HG03103 (cell line): ENCODE results near the gene STARD7.
"Not testable (repeated sequence)": the region's sequence is repeated elsewhere in the genome, so short reads cannot be mapped to it uniquely, and the experiment has no call there.

Experiments
- ATAC-seq: cut with Tn5 transposase; IDR thresholded peaks from one replicate; pipeline ENCODE4 v1.9.1; 2021; ENCODE audit warnings: low read depth; ENCODE audit not compliant: unreplicated experiment

Gene STARD7

DNA sequence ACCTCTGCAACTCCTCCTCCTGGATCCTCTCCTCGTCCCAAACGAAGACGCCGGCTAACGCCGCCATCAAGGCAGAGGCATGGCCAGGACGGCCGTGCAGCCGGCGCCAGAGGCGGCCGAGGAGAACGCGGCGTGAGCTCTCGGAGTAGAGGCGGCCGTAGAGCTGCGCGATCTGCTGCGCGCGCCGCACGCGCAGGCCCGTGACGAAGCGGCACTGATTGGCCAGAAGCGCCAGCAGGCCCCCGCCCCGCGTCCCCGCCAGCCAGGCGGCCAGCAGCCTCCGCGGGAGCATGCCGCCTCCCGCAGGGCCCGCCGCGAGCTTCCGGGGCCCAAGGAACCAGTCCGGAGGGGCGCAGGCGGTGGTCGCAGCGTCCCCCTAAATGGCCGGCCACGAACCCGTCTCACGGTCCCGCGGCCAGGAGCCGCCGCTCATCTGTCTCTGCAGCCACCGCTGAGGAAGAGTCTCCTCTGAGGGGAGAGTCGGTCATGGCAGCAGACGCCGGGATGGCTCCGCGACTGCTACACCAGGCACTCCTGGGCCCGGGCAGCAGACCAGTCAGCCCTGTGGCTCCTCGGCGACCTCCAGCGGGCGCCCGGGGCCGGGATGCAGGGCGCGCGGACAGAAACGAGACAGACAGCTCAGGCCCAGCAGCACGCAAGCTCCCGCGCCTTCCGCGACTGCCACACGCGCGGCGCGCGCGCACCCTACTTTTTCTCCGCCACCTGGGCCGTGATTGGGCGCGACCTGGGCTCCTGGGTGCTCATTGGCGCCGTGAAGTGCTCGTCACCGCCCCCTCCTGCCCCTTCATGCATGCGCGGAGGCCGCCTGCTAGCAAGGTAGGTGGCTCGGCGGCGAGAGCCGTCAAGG, at the start of gene STARD7:
TSS of gene STARD7 (minus strand) at position 685 of the 868 bp plus-strand sequence. CDS start at position 292, 393 bp downstream.
- ATAC-seq = peak; percentile 84

DNA sequence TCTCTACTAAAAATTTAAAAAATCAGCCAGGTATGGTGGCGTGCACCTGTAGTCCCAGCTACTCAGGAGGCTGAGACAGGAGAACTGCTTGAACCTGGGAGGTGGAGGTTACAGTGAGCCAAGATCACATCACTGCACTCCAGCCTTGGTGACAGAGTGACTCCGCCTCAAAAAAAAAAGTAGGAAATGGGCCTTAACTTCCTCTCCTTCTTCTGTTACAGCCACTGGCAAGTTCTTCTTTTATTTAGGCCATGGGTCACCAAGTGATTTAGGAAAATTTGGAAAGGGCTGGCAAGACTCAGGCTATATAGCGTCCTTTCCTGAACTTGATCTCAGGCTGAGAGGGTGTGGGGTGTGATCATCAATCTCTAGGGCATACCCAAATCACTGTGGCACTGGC, 49.1 kb upstream of the STARD7 start:
- ATAC-seq = not testable (repeated sequence)

GRCh38 chr2:96256611-96257113, 48.0 kb upstream of the STARD7 start:
- ATAC-seq = no peak

- ATAC-seq = no peak
Measured at GRCh38 chr2:96254571-96254970, 45.9 kb upstream of the STARD7 start.

DNA sequence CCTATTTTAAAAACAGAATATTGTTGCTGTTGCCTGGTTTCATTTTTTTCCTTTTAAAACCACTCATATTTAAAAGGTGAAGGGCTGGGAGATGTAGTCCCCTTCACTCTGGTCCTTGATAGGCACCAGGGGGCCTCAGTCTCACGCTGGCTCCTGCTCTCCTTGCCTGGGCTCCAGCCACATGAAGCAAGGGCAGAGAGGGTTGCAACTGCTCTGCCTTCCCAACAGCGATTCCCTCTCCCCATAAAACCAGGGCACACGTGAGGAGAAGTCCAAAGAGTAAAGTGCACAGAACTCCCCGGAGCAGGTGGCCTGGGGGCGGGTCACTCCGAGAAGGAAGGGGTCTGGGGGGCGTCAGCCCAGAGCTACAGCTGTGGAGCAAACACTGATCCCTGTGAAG, 44.4 kb upstream of the STARD7 start:
- ATAC-seq = no peak

GRCh38 chr2:96252526-96252925, 43.9 kb upstream of the STARD7 start:
- ATAC-seq = no peak

GRCh38 chr2:96251721-96252292, 43.2 kb upstream of the STARD7 start:
- ATAC-seq = no peak

GRCh38 chr2:96250188-96250587, 41.6 kb upstream of the STARD7 start:
- ATAC-seq = no peak

DNA sequence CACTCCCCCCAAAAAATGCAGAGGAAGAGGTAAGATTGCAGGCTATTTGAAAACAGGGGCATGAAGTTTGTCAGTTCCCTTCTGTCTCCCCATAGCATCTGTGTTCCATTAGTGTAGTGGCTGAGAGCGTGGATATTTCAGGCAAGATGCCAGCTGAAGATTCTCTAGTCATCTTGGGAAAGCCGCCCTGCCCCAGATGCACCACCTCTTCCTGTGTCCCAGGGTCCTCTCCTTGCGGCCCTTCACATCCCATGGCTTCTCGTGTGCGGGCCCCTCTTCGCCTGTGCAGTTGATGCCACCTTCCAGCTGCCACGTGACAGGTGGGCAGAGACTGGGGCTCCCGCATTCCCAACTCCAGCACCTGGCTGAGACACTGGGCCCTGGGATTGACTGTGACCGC, 41.0 kb upstream of the STARD7 start:
- no peak for ATAC-seq

GRCh38 chr2:96248624-96249023, 40.0 kb upstream of the STARD7 start:
- ATAC-seq = no peak

GRCh38 chr2:96247896-96248295, 39.3 kb upstream of the STARD7 start:
- ATAC-seq = no peak

DNA sequence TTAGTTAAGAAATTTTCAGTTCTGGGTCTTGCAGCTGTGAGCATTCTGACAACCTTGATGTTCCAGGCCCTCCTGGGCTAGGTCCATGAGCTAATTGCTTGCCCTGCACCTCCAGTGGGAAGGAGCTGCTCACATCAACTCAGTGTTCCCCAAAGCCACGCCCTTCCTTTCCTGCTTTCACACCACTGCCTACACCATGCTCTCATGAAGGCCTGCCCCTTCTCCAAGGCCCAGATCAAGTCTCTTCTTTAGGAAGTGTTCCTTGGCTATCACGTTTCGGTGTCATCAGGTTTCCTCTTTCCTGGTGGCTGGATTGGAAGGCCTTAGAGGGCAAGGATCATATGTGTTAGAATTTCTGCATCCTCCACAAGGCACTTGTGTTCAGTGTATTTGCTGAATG, 38.4 kb upstream of the STARD7 start:
- no peak for ATAC-seq

DNA sequence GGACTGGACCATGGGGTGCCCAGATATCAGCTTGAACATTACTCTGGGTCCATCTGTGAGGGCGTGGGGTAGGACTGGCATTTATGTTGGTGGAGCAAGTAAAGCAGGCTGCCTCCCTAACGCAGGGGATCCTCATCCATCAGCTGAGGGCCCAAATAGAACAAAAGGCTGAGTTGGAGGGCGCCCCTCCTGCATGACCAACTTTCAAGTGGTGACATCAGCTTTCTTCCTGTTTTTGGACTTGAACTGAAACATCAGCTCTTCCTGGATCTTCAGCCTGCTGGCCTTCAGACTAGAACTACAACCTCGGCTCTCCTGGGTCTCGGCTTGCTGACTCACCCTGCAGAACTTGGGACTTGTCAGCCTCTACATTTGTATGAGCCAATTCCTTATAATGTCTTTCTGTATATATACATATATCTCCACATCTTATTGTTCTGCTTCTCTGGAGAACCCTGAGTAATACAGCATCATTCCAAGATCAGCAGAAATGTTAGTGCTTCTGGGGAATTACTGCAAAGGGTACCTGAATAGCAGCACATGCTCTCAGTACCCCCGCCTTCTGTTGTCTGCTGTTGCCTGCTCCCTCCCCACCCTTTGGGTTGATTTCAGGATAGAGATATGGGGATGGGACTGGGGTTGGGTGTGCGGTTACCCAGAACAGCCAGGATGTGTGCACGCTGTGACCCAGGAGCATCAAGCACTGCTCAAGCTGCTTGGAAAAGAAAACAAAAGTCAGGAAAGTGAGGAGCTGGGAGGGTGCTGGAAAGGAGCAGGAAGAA, 37.2 kb upstream of the STARD7 start:
- no peak for ATAC-seq

DNA sequence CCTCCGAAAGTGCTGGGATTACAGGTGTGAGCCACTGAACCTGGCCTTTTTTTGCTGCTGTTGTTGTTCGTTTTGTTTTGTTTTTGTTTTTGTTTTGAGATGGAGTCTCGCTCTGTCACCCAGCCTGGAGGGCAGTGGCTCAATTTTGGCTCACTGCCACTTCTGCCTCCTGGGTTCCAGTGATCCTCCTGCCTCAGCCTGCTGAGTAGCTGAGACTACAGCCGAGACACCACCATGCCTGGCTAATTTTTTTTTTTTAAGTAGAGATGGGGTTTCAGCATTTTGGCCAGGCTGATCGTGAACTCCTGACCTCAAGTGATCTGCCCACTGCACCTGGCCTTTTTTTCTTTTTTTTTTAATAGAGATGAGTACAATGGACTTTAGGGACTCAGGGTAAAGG, 35.2 kb upstream of the STARD7 start:
- ATAC-seq = no peak

DNA sequence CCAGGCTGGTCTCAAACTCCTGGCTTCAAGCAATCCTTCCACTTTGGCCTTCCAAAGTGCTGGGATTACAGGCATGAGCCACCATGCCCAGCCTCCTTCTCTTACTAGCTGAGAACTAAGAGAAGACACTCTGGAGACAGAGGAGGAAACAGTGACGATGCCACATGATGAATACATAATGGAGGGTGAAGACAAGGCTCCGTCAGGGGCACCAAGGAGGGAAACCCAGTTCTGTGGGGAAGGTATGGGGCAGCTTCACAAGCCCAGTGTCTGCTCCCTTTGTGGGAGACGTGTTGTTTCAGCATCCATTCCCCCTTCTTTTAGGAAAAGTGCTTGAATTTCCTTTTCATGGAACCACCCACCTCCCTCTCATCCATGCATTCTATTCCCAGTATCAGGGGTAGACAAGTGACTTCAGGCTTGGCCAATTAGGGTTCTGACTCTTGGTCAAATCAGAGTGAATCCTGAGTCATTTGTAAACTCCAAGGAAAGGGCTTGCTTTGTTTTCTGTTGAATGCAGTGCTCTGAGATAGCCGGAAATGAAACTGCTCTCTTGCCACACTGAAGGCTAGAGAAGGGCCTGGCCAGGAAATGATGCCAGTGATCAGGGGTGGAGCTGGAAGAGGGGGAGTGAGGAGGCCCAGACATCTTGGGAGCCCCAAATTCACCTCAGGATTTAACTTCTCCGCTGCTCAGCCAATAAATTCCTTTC, 33.4 kb upstream of the STARD7 start:
- peak; percentile 83 for ATAC-seq

GRCh38 chr2:96241227-96241626, 32.6 kb upstream of the STARD7 start:
- ATAC-seq = no peak

DNA sequence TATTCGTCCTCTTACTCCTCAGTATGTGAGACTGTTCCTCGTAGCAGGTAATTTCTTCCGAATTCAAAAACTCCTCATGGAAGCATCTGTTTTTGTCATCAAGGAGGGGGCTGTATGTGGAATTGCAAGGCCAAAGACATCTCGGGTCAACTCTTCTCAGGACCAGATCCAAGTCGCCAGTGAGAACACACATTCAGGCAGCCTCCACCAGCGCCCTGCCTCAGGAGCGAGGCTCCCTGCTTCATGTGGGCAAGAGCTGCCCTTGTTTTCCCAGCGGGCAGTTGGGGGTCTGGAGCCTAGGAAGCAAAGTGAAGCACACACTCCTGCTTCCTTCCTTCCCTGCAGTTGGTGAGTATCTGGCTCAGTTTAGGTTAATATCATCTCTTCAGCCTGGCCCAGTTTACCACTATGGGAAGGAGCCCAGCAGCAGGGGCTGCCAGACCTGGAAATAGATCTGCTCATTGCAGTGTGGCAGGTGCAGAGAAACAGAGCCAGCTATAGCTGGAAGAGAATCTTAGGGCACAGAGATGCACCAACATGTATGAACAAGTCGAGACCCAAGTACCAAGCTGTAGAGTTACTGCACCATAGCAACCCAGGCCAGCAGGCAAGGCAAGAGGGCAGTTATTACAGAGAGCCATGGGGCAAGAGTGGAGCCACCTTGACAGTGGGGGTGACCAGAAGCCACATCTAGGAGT, 31.9 kb upstream of the STARD7 start:
- ATAC-seq = no peak

DNA sequence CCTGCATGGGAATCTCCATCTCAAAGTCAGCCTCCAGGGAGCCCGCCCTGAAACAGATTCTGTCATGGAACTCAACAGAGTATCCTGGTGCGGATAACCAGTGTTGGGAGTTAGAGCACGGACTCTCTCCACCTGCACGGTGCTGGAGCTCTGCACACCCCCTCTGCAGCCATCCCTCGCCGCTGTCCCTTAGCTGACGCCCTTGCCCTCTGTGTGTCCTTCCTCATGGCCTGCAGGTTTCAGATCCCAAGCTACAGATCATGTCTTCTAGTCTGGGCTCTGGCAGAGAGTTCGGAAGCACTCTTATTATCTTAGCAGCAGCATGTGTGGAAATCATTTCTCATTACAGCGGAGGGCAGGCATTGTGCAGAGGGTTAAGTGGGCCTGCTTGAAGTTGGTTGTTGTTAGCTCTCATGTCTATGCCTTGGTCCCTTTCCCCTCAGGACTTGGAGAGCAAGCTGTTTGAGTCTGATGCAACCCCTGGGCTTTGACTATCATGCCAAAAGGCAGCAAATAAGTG, 31.2 kb upstream of the STARD7 start:
- ATAC-seq = no peak

- no peak for ATAC-seq
Measured at GRCh38 chr2:96239091-96239490, 30.5 kb upstream of the STARD7 start.

GRCh38 chr2:96238266-96238665, 29.6 kb upstream of the STARD7 start:
- ATAC-seq = no peak
